ENCODE results near the gene LAMA5. TPM values are rescaled to one million over a fixed set of nuclear protein-coding genes. Genes with fewer than 3 reads are reported as not detected.

Gene LAMA5
- total RNA-seq, 4 donors from 2014 or later: 93.9 to 179 (median 117) TPM

DNA sequence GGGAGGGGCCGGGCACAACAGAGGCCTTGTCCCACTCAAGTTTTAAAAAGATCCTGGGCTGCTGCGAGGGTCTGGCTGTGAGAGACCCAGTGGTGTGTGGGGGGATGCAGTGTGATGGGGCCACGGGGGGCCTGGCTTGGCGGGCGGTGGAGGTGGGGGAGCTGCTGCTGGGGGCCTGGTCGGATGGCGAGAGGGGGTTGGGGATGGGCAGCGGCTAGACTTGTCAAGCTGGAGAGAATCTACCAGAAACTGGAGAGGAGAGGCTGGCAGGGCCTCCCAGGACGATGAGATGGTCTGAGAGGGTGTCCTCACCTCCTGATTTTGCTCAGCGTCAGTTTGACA, 24.9 kb upstream of the LAMA5 start:
- H3K9me3 ChIP-seq: no peaks in the 10 kb centered on the region
- H3K4me3 ChIP-seq (replicated peaks in 1 of 3): no peak overlapping the region
- TF ChIP-seq, protein P1, sequence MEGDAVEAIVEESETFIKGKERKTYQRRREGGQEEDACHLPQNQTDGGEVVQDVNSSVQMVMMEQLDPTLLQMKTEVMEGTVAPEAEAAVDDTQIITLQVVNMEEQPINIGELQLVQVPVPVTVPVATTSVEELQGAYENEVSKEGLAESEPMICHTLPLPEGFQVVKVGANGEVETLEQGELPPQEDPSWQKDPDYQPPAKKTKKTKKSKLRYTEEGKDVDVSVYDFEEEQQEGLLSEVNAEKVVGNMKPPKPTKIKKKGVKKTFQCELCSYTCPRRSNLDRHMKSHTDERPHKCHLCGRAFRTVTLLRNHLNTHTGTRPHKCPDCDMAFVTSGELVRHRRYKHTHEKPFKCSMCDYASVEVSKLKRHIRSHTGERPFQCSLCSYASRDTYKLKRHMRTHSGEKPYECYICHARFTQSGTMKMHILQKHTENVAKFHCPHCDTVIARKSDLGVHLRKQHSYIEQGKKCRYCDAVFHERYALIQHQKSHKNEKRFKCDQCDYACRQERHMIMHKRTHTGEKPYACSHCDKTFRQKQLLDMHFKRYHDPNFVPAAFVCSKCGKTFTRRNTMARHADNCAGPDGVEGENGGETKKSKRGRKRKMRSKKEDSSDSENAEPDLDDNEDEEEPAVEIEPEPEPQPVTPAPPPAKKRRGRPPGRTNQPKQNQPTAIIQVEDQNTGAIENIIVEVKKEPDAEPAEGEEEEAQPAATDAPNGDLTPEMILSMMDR (IDR thresholded peaks at IDR 0.05): no peak
- TF ChIP-seq POLR2A (IDR thresholded peaks at IDR 0.05): no peak
- 86 to 93% methylated on average over 4 to 10 of the region's 10 CpGs for WGBS, 2 donors
- H3K27me3 ChIP-seq: no peaks in the 10 kb centered on the region
- peaks cover 8 to 9% of the 10 kb centered on the region in 2 donors for H3K4me1 ChIP-seq
- H3K27ac ChIP-seq: no peak overlapping the region
- no peak for DNase-seq
- H3K36me3 ChIP-seq: peaks cover 7 to 10% of the 10 kb centered on the region in 2 donors
- intact Hi-C loops (cut with DNase I): loop anchor here (10.0 kb wide), 1 partner anchor 247 kb away; the partner anchor contains the start of genes PSMA7 and SS18L1

DNA sequence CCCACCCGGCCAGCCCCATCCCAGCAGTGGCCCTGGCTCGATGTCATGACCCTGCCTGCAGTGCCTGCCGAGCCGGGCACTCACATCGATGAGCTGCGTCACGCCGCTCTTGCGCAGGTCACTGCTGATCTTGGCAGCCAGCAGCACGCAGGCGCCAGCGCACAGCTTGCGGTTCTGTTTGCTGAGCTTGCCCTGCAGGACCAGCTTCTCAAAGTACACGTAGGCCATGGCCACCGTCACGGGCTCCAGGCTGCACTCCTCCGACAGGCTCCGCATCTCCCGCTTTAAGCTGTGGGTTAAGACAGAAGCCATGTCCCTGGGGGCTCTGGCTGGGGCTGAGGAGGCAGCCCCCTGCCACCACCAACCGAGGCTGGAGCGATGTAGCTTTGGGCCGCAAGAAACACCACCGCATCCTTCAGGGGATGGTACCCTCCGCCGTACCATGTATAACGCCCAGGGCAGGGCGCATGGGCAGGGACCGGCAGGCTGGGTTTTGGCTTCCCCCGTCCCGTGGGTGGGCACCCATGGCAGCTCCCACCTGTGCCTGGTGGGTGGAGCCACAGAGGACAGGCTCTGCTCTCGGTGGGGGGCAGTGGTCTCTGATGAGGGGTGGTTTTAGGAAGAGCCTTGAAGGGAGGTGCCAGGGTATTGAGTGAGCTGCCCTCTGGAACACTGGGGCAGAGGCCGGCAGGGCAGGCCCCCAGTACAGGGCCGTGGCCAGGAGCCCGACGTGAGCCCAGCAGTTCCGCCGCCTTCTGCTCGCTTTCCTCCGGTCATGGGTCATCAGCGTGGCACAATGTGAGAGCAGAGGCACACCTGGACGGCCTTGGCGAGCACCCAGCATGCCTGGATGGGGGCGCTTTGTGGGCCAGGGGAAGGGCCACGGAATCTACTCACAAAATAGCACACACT, 24.3 kb upstream of the LAMA5 start:
- WGBS, 2 donors: 94 to 95% methylated on average over 24 to 34 of the region's 44 CpGs
- Histone ChIP-seq H3K9me3 (no peaks in the 10 kb centered on the region), H3K27ac (no peak overlapping the region), H3K36me3 (peaks cover 7 to 10% of the 10 kb centered on the region in 2 donors), H3K4me1 (peaks cover 8 to 9% of the 10 kb centered on the region in 2 donors), H3K27me3 (no peaks in the 10 kb centered on the region), H3K4me3 (replicated peaks in 1 of 3) (no peak overlapping the region)
- no peak for DNase-seq
- TF ChIP-seq, protein P1 (IDR thresholded peaks at IDR 0.05): no peak
- TF ChIP-seq POLR2A (IDR thresholded peaks at IDR 0.05): no peak
- intact Hi-C loops (cut with DNase I): loop anchor here (10.0 kb wide), 1 partner anchor 247 kb away; the partner anchor contains the start of genes PSMA7 and SS18L1

DNA sequence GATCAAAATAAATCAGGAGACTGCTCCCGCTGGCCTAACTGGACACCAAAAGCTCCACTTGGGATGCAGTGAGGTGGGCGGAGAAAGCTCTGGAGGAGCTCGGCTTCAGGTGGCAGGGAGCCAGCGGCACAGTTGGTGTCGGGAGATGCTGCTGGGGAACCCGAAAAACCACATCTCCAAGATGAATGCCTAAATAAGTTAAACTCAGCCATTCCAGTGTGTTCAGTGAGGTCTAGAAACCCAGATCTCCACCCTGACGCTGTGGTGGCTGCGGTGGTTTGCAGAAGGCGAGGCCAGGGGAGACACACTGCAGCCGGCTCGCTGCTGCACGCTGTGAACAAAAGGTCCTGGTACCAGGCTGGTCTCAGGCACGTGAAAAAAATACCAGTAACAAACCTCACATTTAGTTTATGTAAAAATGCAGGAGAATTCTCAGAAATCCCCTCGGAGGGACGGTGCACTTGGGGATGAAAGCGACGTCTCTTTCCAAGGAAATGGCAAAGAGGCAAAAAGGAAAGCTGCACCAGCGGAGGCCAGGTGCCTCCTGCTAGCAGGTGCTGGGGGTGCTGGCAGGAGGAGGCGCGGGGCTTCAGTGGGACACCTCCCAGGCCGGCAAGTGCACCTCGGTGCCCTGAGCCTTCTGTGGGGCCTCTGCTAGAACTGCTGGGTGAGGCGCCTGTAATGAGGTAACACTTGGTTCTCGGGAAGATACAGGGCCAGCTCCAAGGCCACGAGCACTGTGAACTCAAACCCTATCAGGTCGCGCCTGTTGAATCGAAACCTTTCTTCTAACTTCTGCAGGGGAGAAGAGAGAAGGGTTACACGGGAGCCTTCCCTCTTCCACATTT, 23.4 kb upstream of the LAMA5 start:
- Histone ChIP-seq H3K4me1 (peaks cover 12 to 16% of the 10 kb centered on the region in 2 donors), H3K27me3 (no peaks in the 10 kb centered on the region), H3K27ac (no peak overlapping the region), H3K4me3 (replicated peaks in 1 of 3) (no peak overlapping the region), H3K36me3 (peaks cover 7 to 10% of the 10 kb centered on the region in 2 donors), H3K9me3 (no peaks in the 10 kb centered on the region)
- intact Hi-C loops (cut with DNase I): loop anchor here (10.0 kb wide), 1 partner anchor 246 kb away; the partner anchor contains the start of genes PSMA7 and SS18L1
- no peak for TF ChIP-seq POLR2A (IDR thresholded peaks at IDR 0.05)
- TF ChIP-seq, protein P1 (IDR thresholded peaks at IDR 0.05): no peak
- 87 to 89% methylated on average over 28 to 29 of the region's 29 CpGs for WGBS, 2 donors
- DNase-seq: no peak

DNA sequence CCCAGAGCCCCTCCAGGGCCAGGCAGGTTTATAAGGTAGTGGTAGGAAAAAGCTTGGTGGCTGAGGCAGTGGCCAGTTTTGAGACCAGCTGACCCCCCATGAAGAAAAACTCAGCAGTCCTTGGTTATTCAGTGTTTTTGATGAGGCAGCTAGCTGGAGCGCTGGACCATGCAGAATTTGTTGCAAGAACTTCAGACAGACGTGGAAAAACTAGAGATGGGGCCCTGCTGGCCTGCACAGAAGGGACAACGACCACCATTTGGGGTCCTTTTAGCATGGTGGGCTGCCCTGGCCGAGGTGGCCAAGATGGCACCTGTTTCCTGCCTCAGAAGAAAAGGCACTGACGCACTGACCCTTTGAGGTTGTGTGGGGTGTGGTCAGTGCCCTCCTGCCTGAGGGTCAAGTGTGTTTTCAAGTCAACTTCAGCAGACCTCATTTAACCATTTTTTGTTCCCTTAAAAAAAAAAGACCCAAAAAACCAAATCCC, 22.5 kb upstream of the LAMA5 start:
- peaks cover 7 to 10% of the 10 kb centered on the region in 2 donors for H3K36me3 ChIP-seq

More for the DNA sequence above, 22.5 kb upstream of the LAMA5 start:
- DNase-seq: no peak
- H3K9me3 ChIP-seq: no peaks in the 10 kb centered on the region
- no peak overlapping the region for H3K27ac ChIP-seq
- no peak overlapping the region for H3K4me3 ChIP-seq (replicated peaks in 1 of 3)
- TF ChIP-seq POLR2A (IDR thresholded peaks at IDR 0.05): no peak
- TF ChIP-seq, protein P1 (IDR thresholded peaks at IDR 0.05): no peak
- 78 to 80% methylated on average over 5 of the region's 5 CpGs for WGBS, 2 donors
- H3K4me1 ChIP-seq: peaks cover 17 to 18% of the 10 kb centered on the region in 2 donors
- no peaks in the 10 kb centered on the region for H3K27me3 ChIP-seq
- intact Hi-C loops (cut with DNase I): loop anchor here (10.0 kb wide), 1 partner anchor 245 kb away; the partner anchor contains the start of genes PSMA7 and SS18L1

All from thyroid gland (tissue), 4 donors.